ENCODE measurements around the gene HSPA4L.
A peak's percentile ranks its signal among the peaks of the same experiment; 100 is the strongest.

Gene HSPA4L

DNA sequence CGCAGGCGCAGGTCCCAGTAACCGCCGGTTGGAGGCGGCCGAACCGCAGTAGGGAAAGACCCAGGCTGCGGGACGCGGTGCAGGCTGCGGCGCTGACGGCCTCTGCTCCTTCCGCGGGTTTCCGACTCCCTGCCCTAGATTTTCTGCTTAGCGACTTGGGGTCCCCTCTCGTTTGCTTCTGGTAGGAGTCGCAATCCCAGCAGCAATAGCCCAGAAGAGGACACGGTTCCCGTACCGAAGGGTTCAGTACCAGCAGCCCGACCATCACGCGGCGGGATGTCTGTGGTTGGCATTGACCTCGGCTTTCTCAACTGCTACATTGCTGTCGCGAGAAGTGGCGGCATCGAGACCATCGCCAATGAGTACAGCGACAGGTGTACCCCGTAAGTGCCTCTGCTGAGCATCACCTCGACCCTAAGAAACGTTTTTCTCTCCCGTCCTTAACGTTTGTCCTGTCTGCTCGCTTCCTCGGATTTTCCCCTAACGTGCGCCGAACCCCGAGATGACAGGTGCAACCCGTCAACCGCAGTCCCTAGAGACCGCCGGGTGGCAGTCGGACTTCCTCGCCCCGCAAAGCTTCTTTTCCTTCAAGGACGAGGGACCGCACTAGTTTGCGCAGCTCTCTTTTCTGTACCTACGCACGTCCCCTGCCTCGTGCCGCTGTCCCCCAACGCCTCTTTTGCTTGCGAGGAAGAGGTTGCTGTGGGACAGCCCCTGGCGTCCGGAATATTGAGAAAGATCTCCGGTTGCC, at the start of gene HSPA4L:
Gene HSPA4L, plus strand, starts transcription at position 48 of the 751 bp plus-strand sequence. Its CDS starts 229 bp downstream, at position 277.
- no peaks in the 10 kb centered on the region for H3K36me3 Mint-ChIP-seq
- peak within 1 kb of the TSS; percentile 88 for H3K4me3 Mint-ChIP-seq
- peaks cover 50% of the 10 kb centered on the region for H3K27me3 Mint-ChIP-seq
- H3K27ac Mint-ChIP-seq: peak within 1 kb of the TSS; percentile 3
- H3K4me1 Mint-ChIP-seq (ENCODE audit: low read depth): peaks cover 21% of the 10 kb centered on the region
- H3K9me3 Mint-ChIP-seq (ENCODE audit: low read depth): peaks cover 6% of the 10 kb centered on the region

GRCh38 chr4:127732623-127733328, 49.3 kb upstream of the HSPA4L start:
- H3K27ac Mint-ChIP-seq: no peak overlapping the region
- no peaks in the 10 kb centered on the region for H3K9me3 Mint-ChIP-seq (ENCODE audit: low read depth)
- H3K36me3 Mint-ChIP-seq: no peaks in the 10 kb centered on the region
- no peak overlapping the region for H3K4me3 Mint-ChIP-seq
- peaks cover 6% of the 10 kb centered on the region for H3K27me3 Mint-ChIP-seq
- H3K4me1 Mint-ChIP-seq (ENCODE audit: low read depth): no peaks in the 10 kb centered on the region

- Mint-ChIP-seq H3K36me3 (no peaks in the 10 kb centered on the region), H3K9me3 (ENCODE audit: low read depth) (no peaks in the 10 kb centered on the region)
These were observed 47.1 kb upstream of the HSPA4L start for GRCh38 chr4:127734976-127735375.

DNA sequence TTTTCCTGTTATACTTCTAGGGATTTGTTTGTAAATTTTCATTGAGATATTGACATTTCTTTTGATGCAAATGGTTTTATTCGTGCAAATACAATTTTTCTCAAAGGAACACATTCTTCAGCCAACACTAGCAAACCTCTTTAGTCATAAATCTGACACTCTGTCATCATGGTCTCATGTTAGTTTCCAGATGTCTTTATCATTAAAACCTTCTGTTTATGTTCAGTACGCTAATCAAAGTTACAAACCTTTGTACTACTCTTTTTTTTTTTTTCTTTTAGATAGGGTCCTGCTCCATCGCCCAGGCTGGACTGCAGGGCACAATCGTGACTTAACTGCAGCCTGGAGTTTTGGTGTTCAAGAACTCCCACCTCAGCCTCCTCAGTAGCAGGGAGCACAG, 44.8 kb upstream of the HSPA4L start:
- no peak overlapping the region for H3K4me3 Mint-ChIP-seq
- peaks cover 4% of the 10 kb centered on the region for H3K27me3 Mint-ChIP-seq
- H3K27ac Mint-ChIP-seq: no peak overlapping the region
- no peaks in the 10 kb centered on the region for H3K9me3 Mint-ChIP-seq (ENCODE audit: low read depth)
- H3K4me1 Mint-ChIP-seq (ENCODE audit: low read depth): no peaks in the 10 kb centered on the region
- H3K36me3 Mint-ChIP-seq: no peaks in the 10 kb centered on the region

More at GRCh38 chr4:127734976-127735375, 47.1 kb upstream of the HSPA4L start:
- Mint-ChIP-seq H3K27ac (no peak overlapping the region), H3K4me3 (no peak overlapping the region), H3K27me3 (peaks cover 4% of the 10 kb centered on the region), H3K4me1 (ENCODE audit: low read depth) (no peaks in the 10 kb centered on the region)

- Mint-ChIP-seq H3K4me1 (ENCODE audit: low read depth) (no peaks in the 10 kb centered on the region), H3K27me3 (peaks cover 15% of the 10 kb centered on the region), H3K27ac (no peak overlapping the region), H3K36me3 (no peaks in the 10 kb centered on the region), H3K4me3 (no peak overlapping the region), H3K9me3 (ENCODE audit: low read depth) (no peaks in the 10 kb centered on the region)
These were observed 40.9 kb upstream of the HSPA4L start for GRCh38 chr4:127741247-127741646.

- H3K9me3 Mint-ChIP-seq (ENCODE audit: low read depth): no peaks in the 10 kb centered on the region
- H3K4me1 Mint-ChIP-seq (ENCODE audit: low read depth): no peaks in the 10 kb centered on the region
- H3K27ac Mint-ChIP-seq: no peak overlapping the region
- H3K4me3 Mint-ChIP-seq: no peak overlapping the region
- H3K36me3 Mint-ChIP-seq: no peaks in the 10 kb centered on the region
- H3K27me3 Mint-ChIP-seq: peaks cover 16% of the 10 kb centered on the region
These were observed 34.2 kb upstream of the HSPA4L start for GRCh38 chr4:127747883-127748282.

DNA sequence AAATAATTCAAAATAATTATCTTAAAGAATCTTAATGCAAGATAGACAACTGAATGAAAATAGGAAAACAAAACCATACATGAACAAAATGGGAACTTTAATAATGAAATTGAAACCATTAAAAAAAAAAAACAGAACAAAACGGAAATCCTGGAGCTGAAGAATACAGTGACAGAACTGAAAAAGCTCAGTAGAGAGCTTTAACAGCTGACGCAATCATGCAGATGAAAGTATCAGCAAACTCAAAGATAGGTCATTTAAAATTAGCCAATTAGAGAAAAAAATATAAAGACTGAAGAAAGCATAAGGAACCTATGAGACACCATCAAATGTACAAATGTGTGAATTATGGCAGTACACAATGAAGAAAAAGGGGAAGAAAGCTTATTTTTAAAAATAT, 33.2 kb upstream of the HSPA4L start:
- Mint-ChIP-seq H3K4me3 (no peak overlapping the region), H3K4me1 (ENCODE audit: low read depth) (no peaks in the 10 kb centered on the region), H3K27ac (no peak overlapping the region), H3K9me3 (ENCODE audit: low read depth) (no peaks in the 10 kb centered on the region), H3K36me3 (no peaks in the 10 kb centered on the region), H3K27me3 (peaks cover 16% of the 10 kb centered on the region)

GRCh38 chr4:127756906-127757305, 25.2 kb upstream of the HSPA4L start:
- peaks cover 10% of the 10 kb centered on the region for H3K9me3 Mint-ChIP-seq (ENCODE audit: low read depth)
- no peaks in the 10 kb centered on the region for H3K36me3 Mint-ChIP-seq
- no peak overlapping the region for H3K4me3 Mint-ChIP-seq
- no peaks in the 10 kb centered on the region for H3K4me1 Mint-ChIP-seq (ENCODE audit: low read depth)
- H3K27ac Mint-ChIP-seq: no peak overlapping the region
- peaks cover 3% of the 10 kb centered on the region for H3K27me3 Mint-ChIP-seq

DNA sequence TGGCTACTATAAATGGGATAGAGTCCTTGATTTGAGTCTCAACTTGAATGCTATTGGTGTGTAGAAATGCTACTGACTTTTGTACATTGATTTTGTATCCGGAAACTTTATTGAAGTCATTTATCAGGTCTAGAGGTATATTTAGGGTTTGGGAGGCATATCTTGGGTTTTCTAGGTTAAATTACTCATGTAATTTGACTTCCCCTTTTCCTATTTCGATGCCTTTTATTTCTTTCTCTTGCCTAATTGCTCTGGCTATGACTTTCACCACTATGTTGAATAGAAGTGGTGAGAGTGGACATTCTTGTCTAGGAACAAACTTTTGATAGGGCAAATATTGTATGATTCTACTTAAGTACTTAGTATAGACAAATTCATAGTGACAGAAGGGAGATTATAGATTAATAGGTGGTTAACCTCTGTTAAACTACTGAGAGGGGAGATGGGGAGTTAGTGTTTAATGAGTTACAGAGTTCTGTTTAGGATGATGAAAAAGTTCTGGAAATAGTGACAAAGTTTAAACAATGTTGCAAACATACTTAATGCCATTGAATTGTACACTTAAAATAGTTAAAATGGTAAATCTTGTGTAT, 22.8 kb upstream of the HSPA4L start:
- peaks cover 10% of the 10 kb centered on the region for H3K9me3 Mint-ChIP-seq (ENCODE audit: low read depth)
- no peak overlapping the region for H3K27ac Mint-ChIP-seq
- H3K4me1 Mint-ChIP-seq (ENCODE audit: low read depth): no peaks in the 10 kb centered on the region
- H3K36me3 Mint-ChIP-seq: no peaks in the 10 kb centered on the region
- H3K27me3 Mint-ChIP-seq: peaks cover 3% of the 10 kb centered on the region
- no peak overlapping the region for H3K4me3 Mint-ChIP-seq

GRCh38 chr4:127759893-127760292, 22.2 kb upstream of the HSPA4L start:
- peaks cover 3% of the 10 kb centered on the region for H3K27me3 Mint-ChIP-seq
- H3K4me3 Mint-ChIP-seq: no peak overlapping the region
- H3K36me3 Mint-ChIP-seq: no peaks in the 10 kb centered on the region
- H3K9me3 Mint-ChIP-seq (ENCODE audit: low read depth): peaks cover 10% of the 10 kb centered on the region
- H3K27ac Mint-ChIP-seq: no peak overlapping the region
- no peaks in the 10 kb centered on the region for H3K4me1 Mint-ChIP-seq (ENCODE audit: low read depth)

DNA sequence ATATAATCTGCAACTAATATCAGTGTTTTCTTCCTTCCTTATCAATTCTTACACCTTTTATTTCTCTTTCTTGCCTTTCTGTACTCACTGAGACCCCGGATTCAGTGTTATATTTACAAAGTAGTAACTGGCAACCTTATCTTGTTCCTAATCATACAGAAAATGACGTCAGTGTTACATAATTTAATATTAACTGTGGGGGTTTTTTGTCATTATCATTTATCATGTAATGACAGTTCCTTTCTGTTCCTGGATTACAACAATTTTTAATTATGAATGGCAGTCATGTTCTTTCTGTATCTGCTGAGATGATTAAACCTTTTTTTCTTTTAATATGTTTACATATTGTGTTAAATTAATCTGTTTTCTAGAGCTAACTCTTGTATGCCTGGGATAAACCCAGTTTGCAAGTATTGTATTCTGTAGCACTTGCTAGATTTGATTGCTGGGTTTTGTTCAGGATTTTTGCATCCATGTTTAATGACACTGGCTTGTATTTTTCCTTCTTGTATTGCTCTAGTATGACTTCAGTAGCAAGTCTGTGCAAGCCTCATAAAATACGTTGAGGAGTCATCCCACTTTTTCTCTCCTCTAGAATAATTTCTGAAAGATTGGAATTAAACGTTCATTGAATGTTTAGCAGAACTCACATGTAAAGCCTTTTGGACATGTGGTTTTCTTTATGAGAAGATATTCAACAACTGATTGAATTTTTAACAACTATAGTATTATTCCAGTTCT, 10.4 kb upstream of the HSPA4L start:
- no peaks in the 10 kb centered on the region for H3K9me3 Mint-ChIP-seq (ENCODE audit: low read depth)

DNA sequence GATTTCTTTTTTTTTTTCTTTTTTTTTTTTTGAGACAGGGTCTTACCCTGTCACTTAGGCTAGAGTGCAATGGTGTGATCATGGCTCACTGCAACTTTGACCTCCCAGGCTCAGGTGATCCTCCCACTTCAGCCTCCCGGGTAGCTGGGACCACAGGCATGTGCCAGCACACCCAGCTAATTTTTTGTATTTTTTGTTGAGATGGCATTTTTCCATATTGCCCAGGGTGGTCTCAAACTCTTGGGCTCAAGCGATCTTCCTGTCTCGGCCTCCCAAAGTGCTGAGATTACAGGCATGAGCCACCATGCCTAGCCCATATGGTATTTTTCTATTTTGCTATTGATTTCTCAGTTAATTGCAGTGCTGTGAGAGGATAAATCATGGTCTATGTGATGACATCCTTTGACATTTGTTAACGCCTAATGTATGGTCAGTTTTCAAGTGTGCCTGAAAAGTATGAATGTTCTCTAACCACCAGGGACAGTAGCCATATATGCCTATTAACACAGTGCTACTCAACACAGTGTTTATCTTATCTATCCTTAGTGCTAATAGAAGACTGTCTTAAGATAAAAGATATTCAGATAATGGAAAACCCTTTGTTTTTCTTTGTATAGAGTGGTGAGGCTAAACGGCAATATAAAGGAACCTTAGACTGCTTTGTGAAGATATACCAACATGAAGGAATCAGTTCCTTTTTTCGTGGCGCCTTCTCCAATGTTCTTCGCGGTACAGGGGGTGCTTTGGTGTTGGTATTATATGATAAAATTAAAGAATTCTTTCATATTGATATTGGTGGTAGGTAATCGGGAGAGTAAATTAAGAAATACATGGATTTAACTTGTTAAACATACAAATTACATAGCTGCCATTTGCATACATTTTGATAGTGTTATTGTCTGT, 9.1 kb upstream of the HSPA4L start:
- Mint-ChIP-seq H3K36me3 (no peaks in the 10 kb centered on the region), H3K4me1 (ENCODE audit: low read depth) (no peaks in the 10 kb centered on the region), H3K27me3 (peaks cover 27% of the 10 kb centered on the region), H3K27ac (no peak overlapping the region), H3K4me3 (no peak overlapping the region), H3K9me3 (ENCODE audit: low read depth) (no peaks in the 10 kb centered on the region)

More for the DNA sequence above, 10.4 kb upstream of the HSPA4L start:
- no peak overlapping the region for H3K4me3 Mint-ChIP-seq
- peaks cover 20% of the 10 kb centered on the region for H3K27me3 Mint-ChIP-seq
- H3K4me1 Mint-ChIP-seq (ENCODE audit: low read depth): no peaks in the 10 kb centered on the region
- H3K36me3 Mint-ChIP-seq: no peaks in the 10 kb centered on the region
- H3K27ac Mint-ChIP-seq: no peak overlapping the region

GRCh38 chr4:127775843-127776242, 6.3 kb upstream of the HSPA4L start:
- Mint-ChIP-seq H3K4me1 (ENCODE audit: low read depth) (no peaks in the 10 kb centered on the region), H3K27ac (no peak overlapping the region), H3K9me3 (ENCODE audit: low read depth) (no peaks in the 10 kb centered on the region), H3K27me3 (peaks cover 35% of the 10 kb centered on the region), H3K36me3 (no peaks in the 10 kb centered on the region), H3K4me3 (no peak overlapping the region)

- H3K36me3 Mint-ChIP-seq: no peaks in the 10 kb centered on the region
- no peak overlapping the region for H3K4me3 Mint-ChIP-seq
- H3K9me3 Mint-ChIP-seq (ENCODE audit: low read depth): no peaks in the 10 kb centered on the region
- H3K27me3 Mint-ChIP-seq: peaks cover 41% of the 10 kb centered on the region
- H3K4me1 Mint-ChIP-seq (ENCODE audit: low read depth): peaks cover 7% of the 10 kb centered on the region
- no peak overlapping the region for H3K27ac Mint-ChIP-seq
These were observed 5.5 kb upstream of the HSPA4L start for GRCh38 chr4:127776620-127777019.
